OCI-LY7 (cell line): ENCODE measurements around the gene PDE6H. TPM values are rescaled to one million over a fixed set of nuclear protein-coding genes. Genes with fewer than 3 reads are reported as not detected.

ENCODE experiments used
- BruUV-seq: library from RNA; stranded (reverse); fragments of 400-500 nt; replicated peaks from 2 replicates; lab custom pipeline; 2021; lab: Mats Ljungman, UMichigan
- CTCF ChIA-PET: fragments of 300-600 bp; sonication (Branson Sonifier 250); formaldehyde crosslinking; loops from one replicate; lab custom pipeline; 2022; ENCODE audit warnings: antibody characterized with exemption; ENCODE audit not compliant: unreplicated experiment; lab: Charles Lee
- POLR2A ChIA-PET: fragments of 300-600 bp; sonication (Branson Sonifier 250); formaldehyde crosslinking; loops from one replicate; lab custom pipeline; 2022; ENCODE audit warnings: antibody characterized with exemption; lab: Charles Lee
- DNase-seq: peaks from one replicate; pipeline ENCODE4 v3.0.0-alpha.2; 2015; ENCODE audit warnings: low spot score
- H2AFZ ChIP-seq: fragments of 200-600 bp; sonication (generic), shearing (Covaris generic); 2 replicates; pipeline ENCODE4 v1.6.1; 2014; ENCODE audit warnings: mild to moderate bottlenecking, antibody characterized with exemption, low read length, moderate library complexity
- H3K27ac ChIP-seq: fragments of 200-600 bp; sonication (generic); 2 replicates; pipeline ENCODE4 v1.5.1; 2014; ENCODE audit warnings: mixed run types, low read depth, mild to moderate bottlenecking, moderate library complexity, low read length, inconsistent platforms; ENCODE audit not compliant: poor library complexity, severe bottlenecking
- H3K36me3 ChIP-seq: fragments of 200-600 bp; sonication (generic); 2 replicates; pipeline ENCODE4 v1.6.1; 2014; ENCODE audit warnings: mild to moderate bottlenecking, antibody characterized with exemption, low read length, moderate library complexity, mixed read lengths; ENCODE audit not compliant: insufficient read depth
- H3K4me1 ChIP-seq: fragments of 200-600 bp; sonication (generic); 2 replicates; pipeline ENCODE4 v1.5.1; 2014; ENCODE audit warnings: mild to moderate bottlenecking, low read length; ENCODE audit not compliant: insufficient read depth, poor library complexity, severe bottlenecking
- H3K4me2 ChIP-seq: fragments of 200-600 bp; sonication (generic); 2 replicates; pipeline ENCODE4 v1.6.1; 2014; ENCODE audit warnings: mild to moderate bottlenecking, low read length
- H3K4me3 ChIP-seq: fragments of 200-600 bp; sonication (generic); 2 replicates; pipeline ENCODE4 v1.5.1; 2014; ENCODE audit warnings: mild to moderate bottlenecking, low read depth, low read length; ENCODE audit not compliant: poor library complexity, severe bottlenecking
- H3K79me2 ChIP-seq: fragments of 200-600 bp; sonication (generic); 2 replicates; pipeline ENCODE4 v1.6.1; 2016; ENCODE audit warnings: low read depth, mild to moderate bottlenecking, low read length, moderate library complexity, mixed read lengths; ENCODE audit not compliant: insufficient read depth
- H3K9me2 ChIP-seq: fragments of 200-600 bp; sonication (generic); 2 replicates; pipeline ENCODE4 v1.6.1; 2016; ENCODE audit warnings: mild to moderate bottlenecking, low read length, mixed read lengths; ENCODE audit not compliant: insufficient read depth
- H3K9me3 ChIP-seq: fragments of 200-600 bp; sonication (generic); 2 replicates; pipeline ENCODE4 v1.6.1; 2014; ENCODE audit warnings: mild to moderate bottlenecking, mixed run types, low read length, mixed read lengths
- H4K20me1 ChIP-seq: fragments of 200-600 bp; sonication (generic); 2 replicates; pipeline ENCODE4 v1.6.1; 2014; ENCODE audit warnings: mild to moderate bottlenecking, antibody characterized with exemption, low read length, moderate library complexity, mixed read lengths; ENCODE audit not compliant: insufficient read depth
- EZH2phosphoT487 ChIP-seq: fragments of 200-600 bp; sonication (generic); IDR thresholded peaks from 2 replicates; pipeline ENCODE4 v1.6.1; 2018; ENCODE audit warnings: low read depth, borderline replicate concordance, mild to moderate bottlenecking, mixed run types, antibody characterized with exemption, low read length, moderate library complexity, mixed read lengths
- intact Hi-C: fragments of 100-400 bp; cut with micrococcal nuclease; formaldehyde crosslinking; loops from one replicate; pipeline ENCODE4 v1.10.0; 2022; ENCODE audit not compliant: unreplicated experiment
- total RNA-seq, 2 experiments: library from RNA; depleted of rRNA in 1 of 2; stranded (reverse); fragments of >200 nt in 1 of 2; shearing (Covaris generic) in 1 of 2; gene quantifications; 2 replicates each; pipeline ENCODE4 v1.2.3, GENCODE V29; 2014 to 2022
- TF ChIP-seq, protein P1 (sequence below): fragments of 200-600 bp; sonication (generic); conservative IDR thresholded peaks from 2 replicates; pipeline ENCODE4 v1.5.1; 2014; ENCODE audit warnings: mild to moderate bottlenecking, antibody characterized with exemption, low read length, moderate library complexity, mixed read lengths

Gene PDE6H
- total RNA-seq, 2 experiments from 2014 or later, result not detected

GRCh38 chr12:14968478-14968877 lies 4.4 kb upstream of the PDE6H start:
- H3K4me3 ChIP-seq, result no peak overlapping the region
- no peak overlapping the region for H3K27ac ChIP-seq
- H3K36me3 ChIP-seq, result no peaks in the 10 kb centered on the region
- no peaks in the 10 kb centered on the region for H3K9me2 ChIP-seq
- no peaks in the 10 kb centered on the region for H3K9me3 ChIP-seq
- POLR2A ChIA-PET, result interaction anchor here (0.5 to 2.4 kb wide), 6 partner anchors 9 to 324 kb away, joined by 3 to 9 read pairs (median 4); no protein-coding TSS in a partner anchor
- H3K79me2 ChIP-seq, result no peaks in the 10 kb centered on the region
- no peak overlapping the region for H3K4me2 ChIP-seq
- no TSS peak for BruUV-seq
- H4K20me1 ChIP-seq, result no peaks in the 10 kb centered on the region
- intact Hi-C loops, result loop anchor here (10.0 kb wide), 1 partner anchor 354 kb away; no protein-coding TSS in a partner anchor
- DNase-seq, result no peak
- CTCF ChIA-PET, result no interaction called here
- H3K4me1 ChIP-seq, result peaks cover 14% of the 10 kb centered on the region
- H2AFZ ChIP-seq, result no peak overlapping the region
- TF ChIP-seq, protein P1, sequence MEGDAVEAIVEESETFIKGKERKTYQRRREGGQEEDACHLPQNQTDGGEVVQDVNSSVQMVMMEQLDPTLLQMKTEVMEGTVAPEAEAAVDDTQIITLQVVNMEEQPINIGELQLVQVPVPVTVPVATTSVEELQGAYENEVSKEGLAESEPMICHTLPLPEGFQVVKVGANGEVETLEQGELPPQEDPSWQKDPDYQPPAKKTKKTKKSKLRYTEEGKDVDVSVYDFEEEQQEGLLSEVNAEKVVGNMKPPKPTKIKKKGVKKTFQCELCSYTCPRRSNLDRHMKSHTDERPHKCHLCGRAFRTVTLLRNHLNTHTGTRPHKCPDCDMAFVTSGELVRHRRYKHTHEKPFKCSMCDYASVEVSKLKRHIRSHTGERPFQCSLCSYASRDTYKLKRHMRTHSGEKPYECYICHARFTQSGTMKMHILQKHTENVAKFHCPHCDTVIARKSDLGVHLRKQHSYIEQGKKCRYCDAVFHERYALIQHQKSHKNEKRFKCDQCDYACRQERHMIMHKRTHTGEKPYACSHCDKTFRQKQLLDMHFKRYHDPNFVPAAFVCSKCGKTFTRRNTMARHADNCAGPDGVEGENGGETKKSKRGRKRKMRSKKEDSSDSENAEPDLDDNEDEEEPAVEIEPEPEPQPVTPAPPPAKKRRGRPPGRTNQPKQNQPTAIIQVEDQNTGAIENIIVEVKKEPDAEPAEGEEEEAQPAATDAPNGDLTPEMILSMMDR, result no peak
- TF ChIP-seq EZH2phosphoT487, result no peak

DNA sequence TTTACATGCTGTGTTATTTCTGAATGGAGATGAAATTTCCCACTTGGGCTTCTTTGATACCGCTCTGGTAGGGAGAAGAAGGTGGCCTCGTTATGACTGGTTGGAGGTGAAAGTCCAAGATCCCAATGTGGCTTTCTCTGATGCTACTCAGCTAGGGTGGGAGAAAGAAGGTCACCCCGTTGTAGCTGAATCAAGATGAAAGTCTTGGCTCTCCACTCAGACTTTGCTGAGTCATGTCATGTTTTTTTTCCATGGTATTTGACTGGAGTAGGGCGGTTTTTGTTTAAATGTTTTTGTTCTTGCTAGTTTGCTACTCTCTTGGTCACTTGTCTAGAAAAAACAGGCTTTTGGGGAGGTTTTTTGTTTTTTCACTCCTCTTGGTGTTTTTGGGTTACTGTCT lies 2.4 kb upstream of the PDE6H start:
- H2AFZ ChIP-seq, result no peak overlapping the region
- H3K4me1 ChIP-seq, result peaks cover 7% of the 10 kb centered on the region
- TF ChIP-seq, protein P1, result no peak
- TF ChIP-seq EZH2phosphoT487, result no peak
- no peaks in the 10 kb centered on the region for H3K79me2 ChIP-seq
- no peak overlapping the region for H3K4me3 ChIP-seq
- no peak for DNase-seq
- H3K36me3 ChIP-seq, result no peaks in the 10 kb centered on the region
- H4K20me1 ChIP-seq, result no peaks in the 10 kb centered on the region
- BruUV-seq, result no TSS peak
- no peak overlapping the region for H3K27ac ChIP-seq
- H3K9me3 ChIP-seq, result no peaks in the 10 kb centered on the region
- intact Hi-C loops, result no loop called here
- H3K4me2 ChIP-seq, result no peak overlapping the region
- ChIA-PET CTCF (no interaction called here), POLR2A (interaction anchor here (1.0 kb wide), 1 partner anchor 10 kb away, joined by 4 read pairs; no protein-coding TSS in a partner anchor)
- H3K9me2 ChIP-seq, result no peaks in the 10 kb centered on the region

DNA sequence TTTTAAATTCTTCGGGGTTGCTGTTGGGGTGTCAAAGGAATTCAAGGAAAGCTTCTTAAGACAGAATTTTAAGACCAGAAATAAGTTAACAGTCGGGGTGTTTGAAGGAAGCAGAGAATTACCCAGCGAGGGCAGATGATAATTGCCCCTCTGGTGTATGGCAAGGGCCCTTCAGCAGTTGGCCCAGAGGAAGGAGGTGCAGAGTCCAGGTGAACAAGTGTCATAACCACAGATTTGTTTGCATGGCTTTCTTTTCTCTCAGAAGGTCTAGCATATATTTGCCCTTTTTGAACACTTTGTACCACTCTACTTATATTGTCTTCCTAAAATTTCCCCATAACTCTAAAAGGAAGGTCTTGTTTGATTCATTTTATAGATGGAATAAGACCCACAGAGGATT lies 1.8 kb downstream of the PDE6H start:
- H3K36me3 ChIP-seq, result no peaks in the 10 kb centered on the region
- H3K9me3 ChIP-seq, result no peaks in the 10 kb centered on the region
- TF ChIP-seq EZH2phosphoT487, result no peak
- TF ChIP-seq, protein P1, result no peak
- H3K9me2 ChIP-seq, result no peaks in the 10 kb centered on the region
- ChIA-PET POLR2A (interaction anchor here (0.6 to 4.4 kb wide), 2 partner anchors 10 to 12 kb away, joined by 3 to 14 read pairs; no protein-coding TSS in a partner anchor), CTCF (no interaction called here)
- H2AFZ ChIP-seq, result no peak overlapping the region
- no peaks in the 10 kb centered on the region for H3K79me2 ChIP-seq
- H3K27ac ChIP-seq, result no peak overlapping the region
- no peaks in the 10 kb centered on the region for H4K20me1 ChIP-seq
- no peak overlapping the region for H3K4me2 ChIP-seq
- H3K4me3 ChIP-seq, result no peak overlapping the region
- no peak for DNase-seq
- BruUV-seq, result no TSS peak
- intact Hi-C loops, result no loop called here
- peaks cover 15% of the 10 kb centered on the region for H3K4me1 ChIP-seq
